ENCODE measurements around the gene GOLIM4. TPM values are rescaled to one million over a fixed set of nuclear protein-coding genes. Genes with fewer than 3 reads are reported as not detected.
"Not testable (repeated sequence)": the region's sequence is repeated elsewhere in the genome, so short reads cannot be mapped to it uniquely, and the experiment has no call there.

Gene GOLIM4, protein sequence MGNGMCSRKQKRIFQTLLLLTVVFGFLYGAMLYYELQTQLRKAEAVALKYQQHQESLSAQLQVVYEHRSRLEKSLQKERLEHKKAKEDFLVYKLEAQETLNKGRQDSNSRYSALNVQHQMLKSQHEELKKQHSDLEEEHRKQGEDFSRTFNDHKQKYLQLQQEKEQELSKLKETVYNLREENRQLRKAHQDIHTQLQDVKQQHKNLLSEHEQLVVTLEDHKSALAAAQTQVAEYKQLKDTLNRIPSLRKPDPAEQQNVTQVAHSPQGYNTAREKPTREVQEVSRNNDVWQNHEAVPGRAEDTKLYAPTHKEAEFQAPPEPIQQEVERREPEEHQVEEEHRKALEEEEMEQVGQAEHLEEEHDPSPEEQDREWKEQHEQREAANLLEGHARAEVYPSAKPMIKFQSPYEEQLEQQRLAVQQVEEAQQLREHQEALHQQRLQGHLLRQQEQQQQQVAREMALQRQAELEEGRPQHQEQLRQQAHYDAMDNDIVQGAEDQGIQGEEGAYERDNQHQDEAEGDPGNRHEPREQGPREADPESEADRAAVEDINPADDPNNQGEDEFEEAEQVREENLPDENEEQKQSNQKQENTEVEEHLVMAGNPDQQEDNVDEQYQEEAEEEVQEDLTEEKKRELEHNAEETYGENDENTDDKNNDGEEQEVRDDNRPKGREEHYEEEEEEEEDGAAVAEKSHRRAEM
- total RNA-seq = 10 to 100 TPM; 16.2 to 21.5 TPM

DNA sequence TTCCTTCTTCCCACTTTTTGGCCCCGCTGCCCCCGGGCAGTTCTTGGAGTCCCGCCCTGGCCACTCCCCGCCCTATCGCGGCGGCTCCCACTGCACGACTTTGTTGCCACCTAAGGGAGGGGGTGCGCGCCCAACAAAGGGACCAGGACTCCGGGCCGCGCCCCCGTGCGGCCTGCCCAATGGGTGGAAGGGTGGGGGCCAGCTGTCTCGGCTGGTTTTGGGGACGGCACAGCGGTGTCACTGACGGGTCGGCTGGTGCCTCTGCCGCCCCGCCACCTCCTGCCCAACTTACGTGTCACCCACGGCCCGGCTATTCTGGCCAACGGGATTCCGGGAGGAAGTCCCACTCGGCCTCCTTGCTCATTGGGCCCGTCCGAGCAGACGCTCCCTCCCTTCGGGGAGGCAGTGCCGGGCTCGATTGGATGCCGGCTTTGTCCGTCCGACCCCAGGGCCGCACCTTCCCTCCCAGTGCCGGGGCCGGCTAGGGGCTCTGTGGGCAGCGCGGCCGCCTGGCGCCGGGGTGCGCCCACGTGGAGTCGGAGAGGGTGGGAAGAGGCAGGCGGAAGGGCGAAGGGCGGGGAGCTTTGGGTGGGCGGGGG is at the start of gene GOLIM4:
Gene GOLIM4 (minus strand): TSS at position 314 of the 599 bp plus-strand sequence. CDS start 639 bp downstream, outside the sequence.
- peak within 1 kb of the TSS; percentile 79 to 84 for H3K27ac Mint-ChIP-seq
- peak within 1 kb of the TSS; percentile 88 for H3K4me3 Mint-ChIP-seq
- DNase-seq (ENCODE audit: low spot score) (peak; percentile 96), ATAC-seq (peak; percentile 94 to 95)
- no peaks in the 10 kb centered on the region for H3K36me3 Mint-ChIP-seq
- no peaks in the 10 kb centered on the region for H3K27me3 Mint-ChIP-seq
- peaks cover 14 to 42% of the 10 kb centered on the region in 2 donors for H3K4me1 Mint-ChIP-seq (ENCODE audit: low read depth in 2 of 2)
- no peaks in the 10 kb centered on the region for H3K9me3 Mint-ChIP-seq

DNA sequence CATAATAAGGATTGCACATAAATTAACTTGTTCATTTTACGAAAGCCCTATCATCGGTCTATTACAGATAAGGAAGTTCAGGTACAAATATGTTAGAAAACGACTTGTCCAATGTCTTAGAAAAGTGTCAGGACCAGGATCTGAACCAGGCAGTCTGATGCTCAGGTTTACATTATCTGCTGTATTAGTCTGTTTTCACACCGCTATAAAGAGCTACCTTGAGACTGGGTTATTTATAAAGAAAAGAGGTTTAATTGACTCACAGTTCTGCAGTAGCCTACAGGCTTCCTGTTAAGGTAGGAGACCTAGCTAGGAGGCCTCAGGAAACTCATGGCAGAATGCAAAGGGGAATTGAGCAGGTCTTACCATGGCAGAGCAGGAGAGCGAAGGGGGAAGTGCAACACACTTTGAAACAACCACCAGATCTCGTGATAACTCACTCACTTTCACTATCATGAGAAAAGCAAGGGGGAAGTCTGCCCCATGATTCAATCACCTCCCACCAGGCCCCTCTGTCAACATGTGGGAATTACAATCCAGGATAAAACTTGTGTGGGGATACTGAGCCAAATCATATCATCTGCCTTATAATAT is 45.8 kb upstream of the GOLIM4 start:
- no peaks in the 10 kb centered on the region for H3K36me3 Mint-ChIP-seq
- no peak for ATAC-seq

DNA sequence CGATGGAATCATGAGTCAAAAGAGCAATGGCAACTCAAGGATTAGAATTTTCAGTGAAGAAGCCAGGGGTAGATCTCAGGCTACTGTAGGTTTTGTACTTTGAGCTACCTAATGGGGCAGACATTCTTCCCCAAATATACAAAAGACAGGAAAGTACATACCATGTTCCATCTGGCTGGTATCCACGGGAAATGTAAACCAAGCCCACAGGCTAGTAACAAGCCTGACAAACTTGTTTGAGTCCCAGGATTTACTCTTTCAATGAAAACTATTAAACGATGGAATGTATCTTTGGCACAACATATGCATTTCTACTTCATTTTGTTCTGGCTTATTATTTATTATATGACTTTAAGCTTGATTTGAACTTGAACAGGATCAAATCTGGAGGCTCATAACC is 44.2 kb upstream of the GOLIM4 start:
- no peaks in the 10 kb centered on the region for H3K27me3 Mint-ChIP-seq
- no peaks in the 10 kb centered on the region for H3K9me3 Mint-ChIP-seq
- DNase-seq (ENCODE audit: low spot score) (no peak), ATAC-seq (no peak)
- H3K4me1 Mint-ChIP-seq (ENCODE audit: low read depth in 2 of 2) = no peaks in the 10 kb centered on the region
- H3K27ac Mint-ChIP-seq = no peak overlapping the region
- no peak overlapping the region for H3K4me3 Mint-ChIP-seq
- H3K36me3 Mint-ChIP-seq = no peaks in the 10 kb centered on the region

More for the DNA sequence above, 45.8 kb upstream of the GOLIM4 start:
- no peaks in the 10 kb centered on the region for H3K4me1 Mint-ChIP-seq (ENCODE audit: low read depth in 2 of 2)
- H3K27ac Mint-ChIP-seq = no peak overlapping the region
- H3K4me3 Mint-ChIP-seq = no peak overlapping the region
- H3K9me3 Mint-ChIP-seq = no peaks in the 10 kb centered on the region
- DNase-seq (ENCODE audit: low spot score) = no peak
- peaks cover 0 to 3% of the 10 kb centered on the region in 2 donors for H3K27me3 Mint-ChIP-seq

GRCh38 chr3:168138421-168138820 is 42.7 kb upstream of the GOLIM4 start:
- H3K9me3 Mint-ChIP-seq = no peaks in the 10 kb centered on the region
- no peaks in the 10 kb centered on the region for H3K4me1 Mint-ChIP-seq (ENCODE audit: low read depth in 2 of 2)
- DNase-seq (ENCODE audit: low spot score) (no peak), ATAC-seq (no peak)
- H3K27ac Mint-ChIP-seq = no peak overlapping the region
- no peaks in the 10 kb centered on the region for H3K36me3 Mint-ChIP-seq
- H3K4me3 Mint-ChIP-seq = no peak overlapping the region
- no peaks in the 10 kb centered on the region for H3K27me3 Mint-ChIP-seq

DNA sequence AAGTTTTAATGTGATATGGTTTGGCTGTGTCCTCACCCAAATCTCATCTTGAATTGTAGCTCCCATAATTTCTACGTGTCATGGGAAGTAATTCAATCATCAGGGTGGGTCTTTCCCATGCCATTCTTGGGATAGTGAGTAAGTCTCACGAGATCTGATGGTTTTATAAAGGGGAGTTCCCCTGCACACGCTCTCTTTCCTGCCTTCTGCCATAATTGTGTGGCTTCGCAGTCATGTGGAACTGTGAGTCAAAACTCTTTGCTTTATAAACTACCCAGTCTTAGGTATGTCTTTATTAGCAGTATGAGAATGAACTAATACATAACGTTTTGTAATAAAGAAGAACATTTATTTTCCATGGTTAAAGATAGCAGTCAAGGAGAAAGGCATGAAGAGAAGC is 39.2 kb upstream of the GOLIM4 start:
- no peak overlapping the region for H3K4me3 Mint-ChIP-seq
- H3K36me3 Mint-ChIP-seq = no peaks in the 10 kb centered on the region
- H3K27me3 Mint-ChIP-seq = peaks cover 7 to 16% of the 10 kb centered on the region in 2 donors
- ATAC-seq = no peak
- no peak for DNase-seq (ENCODE audit: low spot score)
- H3K4me1 Mint-ChIP-seq (ENCODE audit: low read depth in 2 of 2) = no peaks in the 10 kb centered on the region
- no peaks in the 10 kb centered on the region for H3K9me3 Mint-ChIP-seq
- H3K27ac Mint-ChIP-seq = no peak overlapping the region

DNA sequence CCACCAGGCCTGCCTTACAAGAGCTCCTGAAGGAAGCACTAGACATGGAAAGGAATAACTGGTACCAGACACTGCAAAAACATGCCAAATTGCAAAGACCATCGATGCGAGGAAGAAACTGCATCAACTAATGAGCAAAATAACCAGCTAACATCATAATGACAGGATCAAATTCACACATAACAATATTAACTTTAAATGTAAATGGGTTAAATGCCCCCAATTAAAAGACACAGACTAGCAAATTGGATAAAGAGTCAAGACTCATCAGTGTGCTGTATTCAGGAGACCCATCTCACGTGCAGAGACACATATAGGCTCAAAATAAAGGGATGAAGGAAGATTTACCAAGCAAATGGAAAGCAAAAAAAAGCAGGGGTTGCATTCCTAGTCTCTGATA is 34.5 kb upstream of the GOLIM4 start:
- H3K9me3 Mint-ChIP-seq; H3K4me1 Mint-ChIP-seq (ENCODE audit: low read depth in 2 of 2); ATAC-seq; H3K4me3 Mint-ChIP-seq; H3K27ac Mint-ChIP-seq; DNase-seq (ENCODE audit: low spot score); H3K36me3 Mint-ChIP-seq: not testable (repeated sequence)
- H3K27me3 Mint-ChIP-seq = peaks cover 13 to 31% of the 10 kb centered on the region in 2 donors

- not testable (repeated sequence) for H3K27ac Mint-ChIP-seq, H3K36me3 Mint-ChIP-seq, H3K4me3 Mint-ChIP-seq
Observed at GRCh38 chr3:168128463-168128862, 32.7 kb upstream of the GOLIM4 start.

DNA sequence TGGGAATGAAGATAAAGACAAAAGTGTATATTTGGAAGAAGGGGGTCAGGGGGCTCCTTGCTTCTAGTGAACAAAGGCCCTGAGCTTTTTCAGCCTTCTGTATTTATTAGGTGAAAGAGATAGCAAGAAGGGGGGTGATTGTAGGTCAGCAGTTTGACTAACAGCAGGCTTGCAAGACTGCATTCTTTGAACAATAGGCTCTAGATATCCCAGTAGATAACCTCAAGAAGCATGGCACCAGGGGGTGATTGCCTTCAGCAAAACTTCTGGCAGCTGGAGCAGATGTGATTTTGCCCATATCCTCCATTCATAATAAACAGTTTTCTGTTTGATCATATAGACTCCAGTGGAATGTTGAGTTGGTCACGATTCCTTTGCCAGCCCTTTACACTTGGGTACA is 31.7 kb upstream of the GOLIM4 start:
- Mint-ChIP-seq H3K27me3 (peaks cover 16 to 39% of the 10 kb centered on the region in 2 donors), H3K4me1 (ENCODE audit: low read depth in 2 of 2) (no peaks in the 10 kb centered on the region)
- no peak for ATAC-seq

More at GRCh38 chr3:168128463-168128862, 32.7 kb upstream of the GOLIM4 start:
- not testable (repeated sequence) for H3K9me3 Mint-ChIP-seq; ATAC-seq; DNase-seq (ENCODE audit: low spot score); H3K4me1 Mint-ChIP-seq (ENCODE audit: low read depth in 2 of 2)
- peaks cover 16 to 39% of the 10 kb centered on the region in 2 donors for H3K27me3 Mint-ChIP-seq

GRCh38 chr3:168124791-168125190 is 29.1 kb upstream of the GOLIM4 start:
- Mint-ChIP-seq H3K4me1 (ENCODE audit: low read depth in 2 of 2) (no peaks in the 10 kb centered on the region), H3K9me3 (no peaks in the 10 kb centered on the region), H3K36me3 (no peaks in the 10 kb centered on the region), H3K27ac (no peak overlapping the region), H3K27me3 (peaks cover 9 to 22% of the 10 kb centered on the region in 2 donors), H3K4me3 (no peak overlapping the region)
- DNase-seq (ENCODE audit: low spot score) (no peak), ATAC-seq (no peak)

More for the DNA sequence above, 31.7 kb upstream of the GOLIM4 start:
- Mint-ChIP-seq H3K36me3 (no peaks in the 10 kb centered on the region), H3K27ac (no peak overlapping the region), H3K4me3 (no peak overlapping the region), H3K9me3 (no peaks in the 10 kb centered on the region)
- DNase-seq (ENCODE audit: low spot score) = no peak

- Mint-ChIP-seq H3K36me3 (no peaks in the 10 kb centered on the region), H3K4me3 (no peak overlapping the region), H3K27ac (no peak overlapping the region), H3K4me1 (ENCODE audit: low read depth in 2 of 2) (no peaks in the 10 kb centered on the region), H3K27me3 (peaks cover 9 to 19% of the 10 kb centered on the region in 2 donors), H3K9me3 (no peaks in the 10 kb centered on the region)
- ATAC-seq = no peak
- DNase-seq (ENCODE audit: low spot score) = no peak
Observed at GRCh38 chr3:168124291-168124690, 28.6 kb upstream of the GOLIM4 start.

DNA sequence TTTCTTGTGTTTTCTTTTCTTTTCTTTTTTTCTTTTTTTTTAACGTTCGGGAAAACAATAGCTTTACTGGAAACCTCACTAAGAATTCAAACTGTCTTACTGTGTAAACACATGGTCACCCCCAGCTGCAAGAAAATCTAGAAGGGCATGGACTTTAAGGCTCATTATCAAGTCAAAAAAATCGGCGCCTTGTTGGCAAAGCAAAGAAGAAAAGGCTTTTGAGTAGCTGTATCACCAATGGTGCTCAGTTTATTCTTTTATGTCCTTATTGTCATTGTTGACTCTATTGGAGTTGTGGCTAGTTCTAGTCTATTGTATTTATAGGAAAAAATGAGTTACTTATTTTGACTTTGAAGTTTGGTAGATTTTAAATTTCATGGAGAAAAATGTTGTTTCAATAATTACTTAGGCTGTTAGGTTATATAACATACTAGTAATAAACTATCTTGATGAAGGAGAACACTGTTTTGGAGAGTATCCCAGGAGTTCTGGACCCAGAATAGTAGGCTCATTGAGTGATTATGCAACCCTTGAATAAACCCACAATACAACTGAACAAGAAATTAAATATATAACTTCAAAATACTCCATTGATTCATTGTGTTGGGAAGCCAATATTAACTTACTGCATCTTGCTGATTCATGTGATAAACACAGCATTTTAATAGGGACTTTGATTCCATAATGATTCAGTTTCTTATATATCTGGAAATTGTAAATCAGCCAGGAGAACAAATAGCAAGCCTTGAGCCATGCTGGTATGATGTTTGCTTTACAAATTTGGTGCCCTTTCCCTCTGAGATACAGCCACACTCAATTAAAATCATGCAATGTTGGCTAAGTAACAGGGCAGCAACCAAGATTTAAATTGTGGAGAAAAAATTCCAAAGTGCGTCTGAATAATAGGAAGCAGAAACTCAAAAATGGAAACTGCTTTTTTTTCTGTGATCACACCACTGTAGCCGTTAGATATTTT is 27.8 kb upstream of the GOLIM4 start:
- H3K4me1 Mint-ChIP-seq (ENCODE audit: low read depth in 2 of 2) = no peaks in the 10 kb centered on the region
- H3K36me3 Mint-ChIP-seq = no peaks in the 10 kb centered on the region
- H3K27me3 Mint-ChIP-seq = peaks cover 9 to 21% of the 10 kb centered on the region in 2 donors
- no peak overlapping the region for H3K4me3 Mint-ChIP-seq
- ATAC-seq = no peak
- no peak overlapping the region for H3K27ac Mint-ChIP-seq
- DNase-seq (ENCODE audit: low spot score) = no peak
- H3K9me3 Mint-ChIP-seq = no peaks in the 10 kb centered on the region

- Mint-ChIP-seq H3K4me1 (ENCODE audit: low read depth in 2 of 2) (no peaks in the 10 kb centered on the region), H3K4me3 (no peak overlapping the region), H3K36me3 (no peaks in the 10 kb centered on the region), H3K27ac (no peak overlapping the region), H3K27me3 (peaks cover 9 to 21% of the 10 kb centered on the region in 2 donors), H3K9me3 (no peaks in the 10 kb centered on the region)
- ATAC-seq (no peak), DNase-seq (ENCODE audit: low spot score) (no peak)
Observed at GRCh38 chr3:168121184-168122017, 25.7 kb upstream of the GOLIM4 start.
